Measurements from ENCODE around the gene KIN. TPM values are rescaled to one million over a fixed set of nuclear protein-coding genes. Genes with fewer than 3 reads are reported as not detected.

The KIN gene, protein sequence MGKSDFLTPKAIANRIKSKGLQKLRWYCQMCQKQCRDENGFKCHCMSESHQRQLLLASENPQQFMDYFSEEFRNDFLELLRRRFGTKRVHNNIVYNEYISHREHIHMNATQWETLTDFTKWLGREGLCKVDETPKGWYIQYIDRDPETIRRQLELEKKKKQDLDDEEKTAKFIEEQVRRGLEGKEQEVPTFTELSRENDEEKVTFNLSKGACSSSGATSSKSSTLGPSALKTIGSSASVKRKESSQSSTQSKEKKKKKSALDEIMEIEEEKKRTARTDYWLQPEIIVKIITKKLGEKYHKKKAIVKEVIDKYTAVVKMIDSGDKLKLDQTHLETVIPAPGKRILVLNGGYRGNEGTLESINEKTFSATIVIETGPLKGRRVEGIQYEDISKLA
- 11.4 to 14.1 TPM (median 13.8 TPM) in 5 replicates for total RNA-seq (2022; extraction: Qiagen RNA extraction)

GRCh38 chr10:7787857-7788638 is at the start of gene KIN, which contains the start of gene ATP5F1C:
TSS of gene KIN (minus strand) at chr10:7787993. CDS start at chr10:7787933, 60 bp downstream.
TSS of gene ATP5F1C (plus strand) at chr10:7788177. CDS start at chr10:7788208, 31 bp downstream.

GRCh38 chr10:7818295-7819120 is 30.7 kb upstream of the KIN start, which contains the start of gene TAF3:
TSS of gene TAF3 (plus strand) at chr10:7818505. CDS start at chr10:7818710, 205 bp downstream.

GRCh38 chr10:7703140-7703539 is 84.7 kb downstream of the KIN start, which contains the start of gene ITIH2:
TSS of gene ITIH2 (plus strand) at chr10:7703316. CDS start at chr10:7703435, 119 bp downstream.

Other genes starting within 250 kb of the KIN start
- 0.03 to 0.12 TPM (median 0.10 TPM) in 5 replicates for gene ITIH5, start 121.0 kb downstream of the KIN start, total RNA-seq (2022; extraction: Qiagen RNA extraction)
- gene ITIH2, start 84.7 kb downstream of the KIN start, total RNA-seq (2022; extraction: Qiagen RNA extraction): 0.23 to 0.31 TPM (median 0.28 TPM) in 5 replicates
- gene ATP5F1C, start 184 bp upstream of the KIN start, total RNA-seq (2022; extraction: Qiagen RNA extraction): 267 to 346 TPM (median 298 TPM) in 5 replicates
- gene TAF3, start 30.5 kb upstream of the KIN start, total RNA-seq (2022; extraction: Qiagen RNA extraction): 6.7 to 7.4 TPM (median 7.1 TPM) in 5 replicates